Epithelial cell of esophagus (primary cell): ENCODE results near the gene OSBPL1A.

Experiments
- DNase-seq: peaks from one replicate; pipeline ENCODE4 v3.0.0; 2010; ENCODE audit warnings: low read depth
- H3K4me3 ChIP-seq: 2 replicates; pipeline ENCODE4 v1.5.1; 2011; ENCODE audit warnings: mild to moderate bottlenecking, low read length, control low read depth
- TF ChIP-seq, protein P1 (sequence below): IDR thresholded peaks from 2 replicates; pipeline ENCODE4 v1.5.1; 2011; ENCODE audit warnings: low read depth, mild to moderate bottlenecking, low read length, control low read depth, inconsistent platforms; ENCODE audit not compliant: insufficient read depth; ENCODE audit errors: missing control alignments

The OSBPL1A gene

GRCh38 chr18:24272229-24272525, 125.4 kb downstream of the OSBPL1A start:
- H3K4me3 ChIP-seq = peak overlapping the region; percentile 52
- TF ChIP-seq, protein P1, sequence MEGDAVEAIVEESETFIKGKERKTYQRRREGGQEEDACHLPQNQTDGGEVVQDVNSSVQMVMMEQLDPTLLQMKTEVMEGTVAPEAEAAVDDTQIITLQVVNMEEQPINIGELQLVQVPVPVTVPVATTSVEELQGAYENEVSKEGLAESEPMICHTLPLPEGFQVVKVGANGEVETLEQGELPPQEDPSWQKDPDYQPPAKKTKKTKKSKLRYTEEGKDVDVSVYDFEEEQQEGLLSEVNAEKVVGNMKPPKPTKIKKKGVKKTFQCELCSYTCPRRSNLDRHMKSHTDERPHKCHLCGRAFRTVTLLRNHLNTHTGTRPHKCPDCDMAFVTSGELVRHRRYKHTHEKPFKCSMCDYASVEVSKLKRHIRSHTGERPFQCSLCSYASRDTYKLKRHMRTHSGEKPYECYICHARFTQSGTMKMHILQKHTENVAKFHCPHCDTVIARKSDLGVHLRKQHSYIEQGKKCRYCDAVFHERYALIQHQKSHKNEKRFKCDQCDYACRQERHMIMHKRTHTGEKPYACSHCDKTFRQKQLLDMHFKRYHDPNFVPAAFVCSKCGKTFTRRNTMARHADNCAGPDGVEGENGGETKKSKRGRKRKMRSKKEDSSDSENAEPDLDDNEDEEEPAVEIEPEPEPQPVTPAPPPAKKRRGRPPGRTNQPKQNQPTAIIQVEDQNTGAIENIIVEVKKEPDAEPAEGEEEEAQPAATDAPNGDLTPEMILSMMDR = no peak
- DNase-seq = no peak

- peak overlapping the region; percentile 64 for H3K4me3 ChIP-seq
- TF ChIP-seq, protein P1 = peak; percentile 17
Measured at GRCh38 chr18:24271381-24272228, 126.0 kb downstream of the OSBPL1A start.

GRCh38 chr18:24270937-24271380, 126.7 kb downstream of the OSBPL1A start:
- TF ChIP-seq, protein P1 = no peak
- peak; percentile 50 for DNase-seq
- peak overlapping the region; percentile 64 for H3K4me3 ChIP-seq

More at GRCh38 chr18:24271381-24272228, 126.0 kb downstream of the OSBPL1A start:
- peak; percentile 81 for DNase-seq

GRCh38 chr18:24270358-24270936, 127.2 kb downstream of the OSBPL1A start:
- TF ChIP-seq, protein P1 = no peak
- H3K4me3 ChIP-seq = peak overlapping the region; percentile 64
- peak; percentile 2 for DNase-seq

GRCh38 chr18:24268784-24269550, 128.7 kb downstream of the OSBPL1A start:
- DNase-seq = peak; percentile 48
- TF ChIP-seq, protein P1 = no peak
- H3K4me3 ChIP-seq = no peak overlapping the region

- TF ChIP-seq, protein P1 = no peak
- DNase-seq = no peak
- no peak overlapping the region for H3K4me3 ChIP-seq
Measured at GRCh38 chr18:24267878-24268277, 129.7 kb downstream of the OSBPL1A start.
